Activated CD4-positive, CD25-positive, alpha-beta regulatory T cell treated with anti-CD3 and anti-CD28 coated beads, Interleukin-2, amount 50 U/mL, for 16 hours (primary cell): ENCODE results near the gene LINGO3.
"Not testable (repeated sequence)": the region's sequence is repeated elsewhere in the genome, so short reads cannot be mapped to it uniquely, and the experiment has no call there.

Experiments
- DNase-seq: peaks from one replicate; pipeline ENCODE4 v3.0.0-alpha.2; 2020; ENCODE audit warnings: low read depth, low spot score

The LINGO3 gene

GRCh38 chr19:2308114-2308556, at the start of gene LINGO3:
LINGO3 (minus strand) TSS chr19:2308154; CDS start chr19:2291776, 16,378 bp downstream.
- no peak for DNase-seq

GRCh38 chr19:2356036-2356646, 48.2 kb upstream of the LINGO3 start:
- no peak for DNase-seq

GRCh38 chr19:2355168-2356035, 47.4 kb upstream of the LINGO3 start:
- no peak for DNase-seq

GRCh38 chr19:2354670-2355069, 46.7 kb upstream of the LINGO3 start:
- DNase-seq = no peak

GRCh38 chr19:2353887-2354592, 46.1 kb upstream of the LINGO3 start:
- no peak for DNase-seq

- DNase-seq = no peak
These were observed 45.4 kb upstream of the LINGO3 start for GRCh38 chr19:2353159-2353886.

- DNase-seq = no peak
These were observed 44.2 kb upstream of the LINGO3 start for GRCh38 chr19:2352121-2352520.

GRCh38 chr19:2351591-2351990, 43.6 kb upstream of the LINGO3 start:
- DNase-seq = no peak

- no peak for DNase-seq
These were observed 42.7 kb upstream of the LINGO3 start for GRCh38 chr19:2350656-2351055.

- DNase-seq = not testable (repeated sequence)
These were observed 41.9 kb upstream of the LINGO3 start for GRCh38 chr19:2349818-2350217.

GRCh38 chr19:2345794-2346663, 38.1 kb upstream of the LINGO3 start:
- DNase-seq = no peak

GRCh38 chr19:2345076-2345475, 37.1 kb upstream of the LINGO3 start:
- DNase-seq = no peak

- DNase-seq = no peak
These were observed 36.5 kb upstream of the LINGO3 start for GRCh38 chr19:2344381-2344870.

- DNase-seq = no peak
These were observed 35.5 kb upstream of the LINGO3 start for GRCh38 chr19:2343289-2343982.

GRCh38 chr19:2342656-2343288, 34.8 kb upstream of the LINGO3 start:
- DNase-seq = no peak

- DNase-seq = no peak
These were observed 34.0 kb upstream of the LINGO3 start for GRCh38 chr19:2341982-2342381.

GRCh38 chr19:2341244-2341751, 33.3 kb upstream of the LINGO3 start:
- DNase-seq = no peak

GRCh38 chr19:2340496-2341243, 32.7 kb upstream of the LINGO3 start:
- DNase-seq = no peak
